Myocyte (in vitro differentiated cells): ENCODE measurements around the gene ATP1B1. TPM values are rescaled to one million over a fixed set of nuclear protein-coding genes. Genes with fewer than 3 reads are reported as not detected.
"Not testable (repeated sequence)": the region's sequence is repeated elsewhere in the genome, so short reads cannot be mapped to it uniquely, and the experiment has no call there.

Source experiments
- DNase-seq: peaks from one replicate; pipeline ENCODE4 v3.0.0-alpha.2; 2012; ENCODE audit warnings: low read depth
- total RNA-seq: library from RNA; depleted of rRNA; stranded (reverse); fragments of >200 nt; gene quantifications from 2 replicates; pipeline ENCODE4 v1.2.3, GENCODE V29; 2014

Gene ATP1B1
- total RNA-seq, 1 donor from 2014 or later: 63.9 TPM

GRCh38 chr1:169113613-169114119, 7.2 kb downstream of the ATP1B1 start:
- DNase-seq: peak; percentile 92

DNA sequence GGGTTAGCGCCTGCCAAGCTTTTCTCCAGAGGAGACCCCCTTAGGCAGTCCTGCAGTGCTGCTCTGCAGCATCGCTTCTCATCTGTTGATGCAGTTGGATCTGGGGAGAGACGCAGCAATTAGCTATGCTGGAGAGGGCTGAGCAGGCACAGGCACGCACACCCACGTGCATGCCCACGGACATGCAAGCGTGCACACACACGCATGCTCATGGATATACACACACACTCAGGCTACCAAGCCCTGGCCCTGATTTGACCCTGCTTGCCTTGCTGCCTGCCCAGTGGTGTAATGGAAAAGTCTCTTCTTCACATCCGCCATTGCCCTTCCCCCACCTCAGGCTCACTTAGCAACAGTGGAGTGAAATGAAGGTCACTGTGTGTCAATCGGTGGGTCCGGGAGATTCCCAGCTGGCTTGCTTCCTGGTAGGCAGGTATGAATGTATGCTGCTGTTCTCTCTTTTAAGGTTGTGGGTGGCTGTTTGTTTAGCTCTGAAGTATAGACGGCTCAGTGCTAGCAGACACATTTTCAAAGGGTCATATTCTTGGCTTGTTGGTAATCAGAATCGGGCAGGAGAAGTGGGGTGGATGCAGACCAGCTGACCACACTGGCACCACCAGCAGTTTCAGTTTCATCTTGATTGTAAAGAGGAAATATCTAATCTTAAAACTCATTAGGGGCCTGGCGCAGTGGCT, 9.5 kb downstream of the ATP1B1 start:
- no peak for DNase-seq

GRCh38 chr1:169117014-169117413, 10.5 kb downstream of the ATP1B1 start:
- no peak for DNase-seq

- DNase-seq: no peak
These were observed 11.1 kb downstream of the ATP1B1 start for GRCh38 chr1:169117599-169117998.

GRCh38 chr1:169118227-169118626, 11.7 kb downstream of the ATP1B1 start:
- no peak for DNase-seq

GRCh38 chr1:169119405-169119804, 12.9 kb downstream of the ATP1B1 start:
- peak; percentile 69 for DNase-seq

GRCh38 chr1:169120066-169120465, 13.6 kb downstream of the ATP1B1 start:
- no peak for DNase-seq

DNA sequence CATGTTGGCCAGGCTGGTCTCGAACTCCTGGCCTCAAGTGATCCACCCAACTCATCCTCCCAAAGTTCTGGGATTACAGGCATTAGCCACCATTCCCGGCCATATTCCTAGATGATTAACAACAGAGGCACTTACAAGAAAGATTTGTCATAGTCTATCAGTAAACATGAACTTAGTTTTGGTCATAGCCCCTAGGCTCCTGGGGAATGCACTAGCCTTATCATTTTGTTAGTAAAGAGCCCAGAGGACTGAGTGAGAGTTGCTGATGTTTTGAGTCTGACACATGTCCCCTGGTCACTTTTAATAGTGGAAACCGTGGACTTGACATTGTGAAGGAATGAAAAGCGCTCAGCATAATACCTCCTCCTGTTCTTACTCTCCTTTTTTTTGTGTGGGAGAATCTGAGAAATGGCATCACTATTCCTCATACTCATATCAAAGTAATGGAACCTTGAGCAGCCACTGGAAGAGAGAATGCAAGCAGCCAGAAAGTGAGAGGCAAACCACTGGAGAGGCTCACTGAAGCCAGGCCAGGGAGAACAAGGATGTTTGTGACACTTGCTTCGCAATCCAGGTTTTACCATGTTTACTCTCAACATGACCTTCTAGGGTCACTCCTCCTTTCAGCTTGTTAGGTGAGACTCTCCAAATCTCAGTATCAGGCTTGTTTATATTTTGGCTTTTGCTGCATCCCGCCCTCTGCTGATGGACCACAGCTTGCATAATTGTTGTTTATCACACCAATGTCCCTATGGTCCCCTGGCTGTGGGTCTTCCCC, 14.8 kb downstream of the ATP1B1 start:
- no peak for DNase-seq

GRCh38 chr1:169122976-169123375, 16.5 kb downstream of the ATP1B1 start:
- DNase-seq: no peak

DNA sequence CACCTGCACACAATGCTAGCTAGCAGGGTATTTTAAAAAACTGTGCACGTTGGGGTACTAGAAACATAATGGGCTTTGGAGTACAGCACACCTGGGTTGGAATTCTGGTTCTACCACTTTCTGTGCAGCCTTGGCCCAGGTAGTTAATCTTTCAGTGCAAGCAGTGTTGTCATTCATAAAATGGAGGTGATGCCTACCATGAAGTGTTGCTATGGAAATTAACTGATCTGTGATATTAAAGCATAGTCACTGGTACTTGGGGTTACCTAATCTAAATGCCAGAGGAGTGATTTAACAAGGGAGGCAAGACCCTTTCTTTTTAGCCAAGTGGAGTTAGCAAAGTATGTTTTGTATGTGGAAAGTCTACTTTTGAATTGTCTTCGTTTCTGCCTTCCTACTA, 18.0 kb downstream of the ATP1B1 start:
- no peak for DNase-seq

DNA sequence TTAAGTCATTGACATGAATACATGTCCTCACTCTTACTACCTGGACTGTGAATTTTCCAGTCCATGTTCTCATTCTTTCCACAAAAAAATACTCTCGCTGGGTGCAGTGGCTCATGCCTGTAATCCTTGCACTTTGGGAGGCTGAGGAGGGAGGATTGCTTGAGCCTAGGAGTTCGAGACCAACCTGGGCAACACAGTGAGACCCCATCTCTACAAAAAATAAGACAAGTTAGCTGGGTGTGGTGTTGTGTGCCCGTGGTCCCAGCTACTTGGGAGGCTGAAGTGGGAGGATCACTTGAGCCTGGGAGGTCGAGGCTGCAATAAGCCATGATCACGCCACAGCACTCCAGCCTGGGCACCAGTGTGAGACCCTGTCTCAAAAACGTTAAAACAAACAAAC, 19.1 kb downstream of the ATP1B1 start:
- not testable (repeated sequence) for DNase-seq

GRCh38 chr1:169126335-169126734, 19.8 kb downstream of the ATP1B1 start:
- DNase-seq: no peak

DNA sequence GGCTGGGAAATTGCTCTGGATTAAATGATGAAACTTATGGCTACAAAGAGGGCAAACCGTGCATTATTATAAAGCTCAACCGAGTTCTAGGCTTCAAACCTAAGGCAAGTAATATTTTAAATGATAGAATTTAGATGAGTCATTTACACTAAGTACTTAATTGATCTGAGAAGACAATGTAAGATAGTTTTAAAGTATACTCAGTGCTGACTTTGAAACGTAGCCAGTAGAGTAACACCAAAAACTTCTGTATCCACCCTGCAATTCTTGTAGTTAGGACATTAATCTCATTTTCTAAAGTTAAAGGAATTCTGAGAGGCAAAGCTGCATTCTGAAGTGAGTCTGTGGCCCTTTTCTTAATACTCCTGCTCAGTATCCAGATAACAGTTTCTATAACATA, 20.8 kb downstream of the ATP1B1 start:
- DNase-seq: no peak

DNA sequence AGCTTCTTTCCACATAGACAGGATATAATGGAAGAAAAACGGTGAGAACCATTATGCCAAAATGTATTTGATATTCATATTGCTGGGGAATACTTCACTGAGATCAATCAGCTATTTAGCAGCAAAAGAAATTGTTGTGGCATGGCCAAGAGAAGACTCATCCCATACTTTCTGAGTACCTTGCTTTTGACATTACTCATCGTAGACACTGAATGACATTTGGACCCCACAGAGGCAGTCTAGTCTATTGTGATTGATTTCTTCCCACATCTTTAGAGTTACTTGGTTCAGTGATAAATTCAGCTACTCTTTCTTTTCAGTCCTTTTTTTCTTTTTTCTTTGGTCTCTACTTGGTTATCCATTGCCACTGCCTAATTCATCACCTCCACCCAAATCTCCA, 22.1 kb downstream of the ATP1B1 start:
- no peak for DNase-seq

- no peak for DNase-seq
These were observed 22.8 kb downstream of the ATP1B1 start for GRCh38 chr1:169129109-169129784.

DNA sequence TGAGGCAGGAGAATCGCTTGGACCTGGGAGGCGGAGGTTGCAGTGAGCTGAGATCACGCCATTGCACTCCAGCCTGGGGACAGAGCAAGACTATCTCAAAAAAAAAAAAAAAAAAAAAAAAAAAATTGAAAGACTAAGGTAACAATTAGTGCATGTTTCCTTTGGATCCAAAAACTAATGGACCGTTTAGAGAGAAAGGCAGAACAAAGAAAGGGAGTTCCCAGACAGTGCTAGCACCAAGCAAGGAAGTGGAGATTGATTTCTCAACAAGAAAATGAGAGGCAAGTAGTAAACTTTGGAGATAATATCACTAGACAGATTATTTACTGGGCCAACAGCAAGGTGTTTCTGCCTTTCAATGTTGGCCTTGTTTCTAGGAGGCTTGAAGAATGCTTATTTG, 24.2 kb downstream of the ATP1B1 start:
- DNase-seq: no peak

GRCh38 chr1:169132512-169133227, 26.2 kb downstream of the ATP1B1 start:
- no peak for DNase-seq

- DNase-seq: no peak
These were observed 26.7 kb downstream of the ATP1B1 start for GRCh38 chr1:169133228-169133576.

DNA sequence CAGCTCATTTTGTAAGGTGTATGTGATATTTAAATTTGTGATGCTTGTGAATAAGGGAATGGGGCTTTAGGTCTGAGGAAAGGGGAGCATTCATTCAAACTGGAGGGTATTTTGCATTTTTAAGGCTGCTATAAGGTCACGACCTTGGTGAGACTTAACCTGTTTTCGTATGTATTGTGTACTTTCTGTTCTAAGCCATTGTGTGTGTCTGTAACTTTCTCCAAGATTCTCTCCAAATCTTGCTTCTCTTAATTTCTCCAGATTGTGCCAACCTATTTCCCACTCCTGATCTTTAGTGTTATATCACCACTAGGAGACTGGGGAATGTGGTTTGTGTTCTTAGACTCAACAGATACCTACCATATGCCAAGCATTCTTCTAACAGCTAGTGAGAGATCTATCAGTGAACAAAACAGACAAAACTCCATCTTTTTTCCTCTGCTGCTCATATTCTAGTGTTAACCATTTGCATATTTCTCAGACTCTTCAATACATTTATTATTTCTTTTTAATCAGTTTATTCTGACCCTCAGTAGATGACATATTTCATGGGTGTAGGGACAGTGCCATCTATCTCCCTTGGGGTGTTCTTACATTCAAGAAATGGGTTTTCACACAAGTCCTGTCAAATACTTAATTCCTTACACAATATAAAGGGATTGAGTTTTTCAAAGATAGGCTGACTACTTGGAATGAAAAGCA, 27.5 kb downstream of the ATP1B1 start:
- no peak for DNase-seq

DNA sequence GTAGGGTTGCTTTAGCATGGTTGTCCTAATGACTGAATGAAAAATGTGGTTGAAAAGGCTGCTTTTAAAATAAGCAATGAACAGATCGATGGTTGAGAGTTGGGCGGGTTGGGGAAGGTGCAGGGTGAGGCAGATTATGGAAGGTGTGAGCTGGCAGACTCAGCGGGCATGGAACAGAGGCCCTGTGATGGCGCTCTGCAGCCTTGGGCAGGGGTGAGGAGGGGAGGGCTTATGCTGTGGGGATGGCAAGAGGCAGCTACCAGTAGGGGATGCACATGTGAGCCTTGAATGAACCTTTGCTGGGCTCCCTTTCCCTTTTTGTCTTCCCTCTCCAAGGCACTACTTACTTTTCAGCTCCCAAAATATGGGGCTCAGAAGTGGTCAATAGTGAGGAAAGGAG, 30.9 kb downstream of the ATP1B1 start:
- no peak for DNase-seq
